ENCODE results near the gene DUSP28.

The DUSP28 gene

GRCh38 chr2:240579771-240580614, 19.8 kb downstream of the DUSP28 start:
- peaks cover 15% of the 10 kb centered on the region for H3K4me1 ChIP-seq (ENCODE audit: control insufficient read depth, insufficient read depth, low read length)
- no peak overlapping the region for H3K9ac ChIP-seq (ENCODE audit: low read length in 2 of 2)
- no peaks in the 10 kb centered on the region for H3K9me3 ChIP-seq (ENCODE audit: control insufficient read depth in 2 of 2, low read length in 2 of 2)
- no peaks in the 10 kb centered on the region for H3K27me3 ChIP-seq (ENCODE audit: control insufficient read depth in 1 of 2, insufficient read depth in 2 of 2, low read length in 2 of 2)
- no peak overlapping the region for H3K27ac ChIP-seq (ENCODE audit: low read length)
- H3K4me3 ChIP-seq (ENCODE audit: low read length in 2 of 2), result no peak overlapping the region
- peaks cover 0 to 12% of the 10 kb centered on the region in 2 donors for H3K36me3 ChIP-seq (ENCODE audit: control insufficient read depth in 2 of 2, insufficient read depth in 2 of 2, low read length in 2 of 2)

- H3K4me1 ChIP-seq (ENCODE audit: control insufficient read depth, insufficient read depth, low read length), result peaks cover 23% of the 10 kb centered on the region
- no peak overlapping the region for H3K9ac ChIP-seq (ENCODE audit: low read length in 2 of 2)
- H3K36me3 ChIP-seq (ENCODE audit: control insufficient read depth in 2 of 2, insufficient read depth in 2 of 2, low read length in 2 of 2), result peaks cover 0 to 10% of the 10 kb centered on the region in 2 donors
- no peaks in the 10 kb centered on the region for H3K27me3 ChIP-seq (ENCODE audit: control insufficient read depth in 1 of 2, insufficient read depth in 2 of 2, low read length in 2 of 2)
- H3K9me3 ChIP-seq (ENCODE audit: control insufficient read depth in 2 of 2, low read length in 2 of 2), result no peaks in the 10 kb centered on the region
- H3K27ac ChIP-seq (ENCODE audit: low read length), result no peak overlapping the region
- no peak overlapping the region for H3K4me3 ChIP-seq (ENCODE audit: low read length in 2 of 2)
These were observed 21.7 kb downstream of the DUSP28 start for GRCh38 chr2:240581811-240582210.

- H3K27me3 ChIP-seq (ENCODE audit: control insufficient read depth in 1 of 2, insufficient read depth in 2 of 2, low read length in 2 of 2), result no peaks in the 10 kb centered on the region
- H3K9ac ChIP-seq (ENCODE audit: low read length in 2 of 2), result no peak overlapping the region
- peaks cover 0 to 6% of the 10 kb centered on the region in 2 donors for H3K36me3 ChIP-seq (ENCODE audit: control insufficient read depth in 2 of 2, insufficient read depth in 2 of 2, low read length in 2 of 2)
- H3K4me3 ChIP-seq (ENCODE audit: low read length in 2 of 2), result no peak overlapping the region
- peaks cover 31% of the 10 kb centered on the region for H3K4me1 ChIP-seq (ENCODE audit: control insufficient read depth, insufficient read depth, low read length)
- H3K9me3 ChIP-seq (ENCODE audit: control insufficient read depth in 2 of 2, low read length in 2 of 2), result no peaks in the 10 kb centered on the region
- no peak overlapping the region for H3K27ac ChIP-seq (ENCODE audit: low read length)
These were observed 22.6 kb downstream of the DUSP28 start for GRCh38 chr2:240582781-240583180.

- H3K9me3 ChIP-seq (ENCODE audit: control insufficient read depth in 2 of 2, low read length in 2 of 2), result no peaks in the 10 kb centered on the region
- H3K4me1 ChIP-seq (ENCODE audit: control insufficient read depth, insufficient read depth, low read length), result peaks cover 40% of the 10 kb centered on the region
- H3K4me3 ChIP-seq (ENCODE audit: low read length in 2 of 2), result no peak overlapping the region
- H3K27ac ChIP-seq (ENCODE audit: low read length), result no peak overlapping the region
- H3K36me3 ChIP-seq (ENCODE audit: control insufficient read depth in 2 of 2, insufficient read depth in 2 of 2, low read length in 2 of 2), result peaks cover 0 to 2% of the 10 kb centered on the region in 2 donors
- no peaks in the 10 kb centered on the region for H3K27me3 ChIP-seq (ENCODE audit: control insufficient read depth in 1 of 2, insufficient read depth in 2 of 2, low read length in 2 of 2)
- H3K9ac ChIP-seq (ENCODE audit: low read length in 2 of 2), result no peak overlapping the region
These were observed 23.6 kb downstream of the DUSP28 start for GRCh38 chr2:240583774-240584173.

- peaks cover under 1 to 2% of the 10 kb centered on the region in 2 donors for H3K36me3 ChIP-seq (ENCODE audit: control insufficient read depth in 2 of 2, insufficient read depth in 2 of 2, low read length in 2 of 2)
- peak overlapping the region; percentile 87 to 99 for H3K4me3 ChIP-seq (ENCODE audit: low read length in 2 of 2)
- no peak overlapping the region for H3K27ac ChIP-seq (ENCODE audit: low read length)
- H3K9ac ChIP-seq (ENCODE audit: low read length in 2 of 2), result no peak overlapping the region
- H3K4me1 ChIP-seq (ENCODE audit: control insufficient read depth, insufficient read depth, low read length), result peaks cover 44% of the 10 kb centered on the region
- no peaks in the 10 kb centered on the region for H3K27me3 ChIP-seq (ENCODE audit: control insufficient read depth in 1 of 2, insufficient read depth in 2 of 2, low read length in 2 of 2)
- no peaks in the 10 kb centered on the region for H3K9me3 ChIP-seq (ENCODE audit: control insufficient read depth in 2 of 2, low read length in 2 of 2)
These were observed 24.4 kb downstream of the DUSP28 start for GRCh38 chr2:240584486-240585031.

- Histone ChIP-seq H3K4me3 (ENCODE audit: low read length in 2 of 2) (peak overlapping the region; percentile 87 to 99), H3K9me3 (ENCODE audit: control insufficient read depth in 2 of 2, low read length in 2 of 2) (no peaks in the 10 kb centered on the region), H3K9ac (ENCODE audit: low read length in 2 of 2) (peak overlapping the region; percentile 99), H3K36me3 (ENCODE audit: control insufficient read depth in 2 of 2, insufficient read depth in 2 of 2, low read length in 2 of 2) (peaks cover 2 to 3% of the 10 kb centered on the region in 2 donors), H3K27ac (ENCODE audit: low read length) (no peak overlapping the region), H3K27me3 (ENCODE audit: control insufficient read depth in 1 of 2, insufficient read depth in 2 of 2, low read length in 2 of 2) (no peaks in the 10 kb centered on the region), H3K4me1 (ENCODE audit: control insufficient read depth, insufficient read depth, low read length) (peaks cover 41% of the 10 kb centered on the region)
These were observed 24.9 kb downstream of the DUSP28 start for GRCh38 chr2:240585101-240585500.

- Histone ChIP-seq H3K4me3 (ENCODE audit: low read length in 2 of 2) (peak overlapping the region; percentile 87 to 99), H3K9ac (ENCODE audit: low read length in 2 of 2) (peak overlapping the region; percentile 99), H3K27me3 (ENCODE audit: control insufficient read depth in 1 of 2, insufficient read depth in 2 of 2, low read length in 2 of 2) (no peaks in the 10 kb centered on the region), H3K4me1 (ENCODE audit: control insufficient read depth, insufficient read depth, low read length) (peaks cover 40% of the 10 kb centered on the region), H3K9me3 (ENCODE audit: control insufficient read depth in 2 of 2, low read length in 2 of 2) (no peaks in the 10 kb centered on the region), H3K36me3 (ENCODE audit: control insufficient read depth in 2 of 2, insufficient read depth in 2 of 2, low read length in 2 of 2) (peaks cover 3 to 4% of the 10 kb centered on the region in 2 donors), H3K27ac (ENCODE audit: low read length) (peak overlapping the region; percentile 82)
These were observed 25.6 kb downstream of the DUSP28 start for GRCh38 chr2:240585681-240586197.

GRCh38 chr2:240586198-240586918, 26.2 kb downstream of the DUSP28 start, which contains the start of gene CAPN10:
Gene CAPN10 (plus strand): TSS chr2:240586734. CDS start chr2:240586912, 178 bp downstream.
- peaks cover 8 to 10% of the 10 kb centered on the region in 2 donors for H3K36me3 ChIP-seq (ENCODE audit: control insufficient read depth in 2 of 2, insufficient read depth in 2 of 2, low read length in 2 of 2)
- no peaks in the 10 kb centered on the region for H3K27me3 ChIP-seq (ENCODE audit: control insufficient read depth in 1 of 2, insufficient read depth in 2 of 2, low read length in 2 of 2)
- H3K4me3 ChIP-seq (ENCODE audit: low read length in 2 of 2), result peak within 1 kb of the TSS; percentile 87 to 99
- H3K4me1 ChIP-seq (ENCODE audit: control insufficient read depth, insufficient read depth, low read length), result peaks cover 40% of the 10 kb centered on the region
- H3K9me3 ChIP-seq (ENCODE audit: control insufficient read depth in 2 of 2, low read length in 2 of 2), result no peaks in the 10 kb centered on the region
- H3K9ac ChIP-seq (ENCODE audit: low read length in 2 of 2), result peak within 1 kb of the TSS; percentile 99
- H3K27ac ChIP-seq (ENCODE audit: low read length), result peak within 1 kb of the TSS; percentile 82

- Histone ChIP-seq H3K9me3 (ENCODE audit: control insufficient read depth in 2 of 2, low read length in 2 of 2) (no peaks in the 10 kb centered on the region), H3K4me3 (ENCODE audit: low read length in 2 of 2) (peak overlapping the region; percentile 78 to 99), H3K4me1 (ENCODE audit: control insufficient read depth, insufficient read depth, low read length) (peaks cover 40% of the 10 kb centered on the region), H3K9ac (ENCODE audit: low read length in 2 of 2) (peak overlapping the region; percentile 83 to 99), H3K27me3 (ENCODE audit: control insufficient read depth in 1 of 2, insufficient read depth in 2 of 2, low read length in 2 of 2) (no peaks in the 10 kb centered on the region), H3K27ac (ENCODE audit: low read length) (peak overlapping the region; percentile 82), H3K36me3 (ENCODE audit: control insufficient read depth in 2 of 2, insufficient read depth in 2 of 2, low read length in 2 of 2) (peaks cover 13 to 14% of the 10 kb centered on the region in 2 donors)
These were observed 27.0 kb downstream of the DUSP28 start for GRCh38 chr2:240586919-240587800.

Measured in stomach smooth muscle (tissue), 2 donors.